ENCODE data around the gene RXRA.

GRCh38 chr9:134435550-134436378 lies 109.5 kb downstream of the RXRA start:
- TF ChIP-seq CTCF (IDR thresholded peaks at IDR 0.05; ENCODE audit: insufficient read depth, low read depth, low read length) = no peak
- no peak for TF ChIP-seq EZH2 (IDR thresholded peaks at IDR 0.05; ENCODE audit: insufficient read depth, low read length)

Measured in astrocyte (in vitro differentiated cells and primary cell).